Neural cell (in vitro differentiated cells): ENCODE data around the gene ANKRD65. TPM values are rescaled to one million over a fixed set of nuclear protein-coding genes. Genes with fewer than 3 reads are reported as not detected.

Experiments used
- H2AFZ ChIP-seq: fragments of 200-600, 300-800 bp; sonication (generic), shearing (Covaris generic); 2 replicates; pipeline ENCODE4 v1.6.0; 2014; ENCODE audit warnings: low read depth, mild to moderate bottlenecking, antibody characterized with exemption, low read length, moderate library complexity
- H3F3A ChIP-seq: fragments of 200-600 bp; shearing (Covaris generic); 2 replicates; pipeline ENCODE4 v1.6.1; 2016; ENCODE audit warnings: mild to moderate bottlenecking, moderate library complexity, mixed read lengths, antibody characterized with exemption, low read length; ENCODE audit not compliant: insufficient read depth, poor library complexity, severe bottlenecking
- H3K27ac ChIP-seq: fragments of 200-600, 300-800 bp; sonication (generic), shearing (Covaris generic); 2 replicates; pipeline ENCODE4 v1.5.1; 2014; ENCODE audit warnings: mild to moderate bottlenecking, low read length, moderate library complexity
- H3K27me3 ChIP-seq: fragments of 300-800, 200-600 bp; sonication (generic), shearing (Covaris generic); 2 replicates; pipeline ENCODE4 v1.6.0; 2014; ENCODE audit warnings: mild to moderate bottlenecking, low read depth, low read length, moderate library complexity; ENCODE audit not compliant: insufficient read depth
- H3K36me3 ChIP-seq: fragments of 300-800, 200-600 bp; sonication (generic), shearing (Covaris generic); 2 replicates; pipeline ENCODE4 v1.5.1; 2014; ENCODE audit warnings: mild to moderate bottlenecking, antibody characterized with exemption, low read length, moderate library complexity; ENCODE audit not compliant: insufficient read depth
- H3K4me2 ChIP-seq: fragments of 300-800, 200-600 bp; sonication (generic), shearing (Covaris generic); 2 replicates; pipeline ENCODE4 v1.6.0; 2014; ENCODE audit warnings: mild to moderate bottlenecking, low read length
- H3K4me3 ChIP-seq: fragments of 300-800, 200-600 bp; sonication (generic), shearing (Covaris generic); 2 replicates; pipeline ENCODE4 v1.5.1; 2014; ENCODE audit warnings: mild to moderate bottlenecking, low read length, moderate library complexity
- H3K79me2 ChIP-seq: fragments of 200-600 bp; shearing (Covaris generic); replicated peaks from 2 replicates; pipeline ENCODE4 v1.6.0; 2014; ENCODE audit warnings: mild to moderate bottlenecking, low read length, moderate library complexity; ENCODE audit not compliant: insufficient read depth
- H3K9ac ChIP-seq: fragments of 300-800, 200-600 bp; sonication (generic), shearing (Covaris generic); 2 replicates; pipeline ENCODE4 v1.6.1; 2016; ENCODE audit warnings: mild to moderate bottlenecking, low read length, mixed read lengths
- H3K9me2 ChIP-seq: fragments of 200-600 bp; shearing (Covaris generic); 2 replicates; pipeline ENCODE4 v1.6.1; 2016; ENCODE audit warnings: mild to moderate bottlenecking, low read length, mixed read lengths; ENCODE audit not compliant: insufficient read depth
- H3K9me3 ChIP-seq: fragments of 200-600, 300-800 bp; sonication (generic), shearing (Covaris generic); 2 replicates; pipeline ENCODE4 v1.6.1; 2016; ENCODE audit warnings: mild to moderate bottlenecking, mixed run types, low read length, moderate library complexity, mixed read lengths
- H4K20me1 ChIP-seq: fragments of 200-600 bp; shearing (Covaris generic); 2 replicates; pipeline ENCODE4 v1.6.1; 2016; ENCODE audit warnings: mild to moderate bottlenecking, mixed run types; ENCODE audit not compliant: insufficient read depth
- CTCF ChIP-seq: fragments of 450-650 bp; IDR thresholded peaks from 2 replicates; pipeline ENCODE4 v1.5.1; 2014; ENCODE audit warnings: antibody characterized with exemption, mild to moderate bottlenecking, moderate library complexity; ENCODE audit not compliant: poor library complexity, severe bottlenecking
- EP300 ChIP-seq: fragments of 450-650 bp; conservative IDR thresholded peaks from 2 replicates; pipeline ENCODE4 v1.6.1; 2014; ENCODE audit warnings: antibody characterized with exemption, mild to moderate bottlenecking, moderate library complexity; ENCODE audit not compliant: poor library complexity, severe bottlenecking
- EZH2 ChIP-seq: fragments of 200-600, 300-800 bp; shearing (Covaris generic), sonication (generic); IDR thresholded peaks from 2 replicates; pipeline ENCODE4 v1.6.1; 2014; ENCODE audit warnings: antibody characterized with exemption, low read length, borderline replicate concordance, mild to moderate bottlenecking; ENCODE audit not compliant: insufficient read depth, poor library complexity, severe bottlenecking
- MXI1 ChIP-seq: fragments of 450-650 bp; conservative IDR thresholded peaks from 2 replicates; pipeline ENCODE4 v1.6.1; 2014; ENCODE audit warnings: antibody characterized with exemption, mild to moderate bottlenecking; ENCODE audit not compliant: poor library complexity, severe bottlenecking
- POLR2AphosphoS5 ChIP-seq: IDR thresholded peaks from 2 replicates; pipeline ENCODE4 v1.6.1; 2012
- RAD21 ChIP-seq: fragments of 450-650 bp; conservative IDR thresholded peaks from 2 replicates; pipeline ENCODE4 v1.6.1; 2014; ENCODE audit warnings: antibody characterized with exemption, mild to moderate bottlenecking, moderate library complexity
- SMC3 ChIP-seq: fragments of 450-650 bp; conservative IDR thresholded peaks from 2 replicates; pipeline ENCODE4 v1.6.1; 2014; ENCODE audit warnings: antibody characterized with exemption, mild to moderate bottlenecking, moderate library complexity; ENCODE audit not compliant: poor library complexity
- TAF1 ChIP-seq: IDR thresholded peaks from 2 replicates; pipeline ENCODE4 v1.6.1; 2012; ENCODE audit warnings: low read depth
- polyA plus RNA-seq: library from polyadenylated mRNA; depleted of rRNA; stranded (reverse); fragments of >200 nt; gene quantifications from 2 replicates; pipeline ENCODE4 v1.2.3, GENCODE V29; 2014
- TF ChIP-seq, protein P1 (sequence below): IDR thresholded peaks from 2 replicates; pipeline ENCODE4 v1.6.1; 2012; ENCODE audit warnings: borderline replicate concordance

The ANKRD65 gene
- polyA plus RNA-seq, 1 donor from 2014 or later = not detected

DNA sequence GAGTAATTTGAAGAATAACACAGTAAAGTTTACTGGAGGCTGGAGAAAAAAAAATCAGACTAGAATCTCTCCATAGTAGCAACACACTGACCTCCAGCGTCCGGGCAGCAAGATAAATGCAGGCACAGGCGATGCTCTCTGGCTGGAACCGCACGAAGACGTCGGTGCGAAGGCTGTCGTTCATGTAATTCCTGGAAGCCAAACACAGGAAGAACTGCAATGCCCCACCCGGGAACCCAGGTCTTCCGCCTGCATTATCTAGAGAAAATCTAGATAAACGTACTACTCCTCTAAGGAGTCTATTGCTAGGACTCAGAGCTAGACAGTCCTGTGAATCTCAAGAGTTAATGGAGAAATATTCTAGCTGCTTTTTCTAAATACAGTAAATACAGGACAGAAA is 30.4 kb downstream of the ANKRD65 start:
- no peak overlapping the region for H2AFZ ChIP-seq
- no peak for TF ChIP-seq EP300
- no peak for TF ChIP-seq TAF1
- H4K20me1 ChIP-seq = no peaks in the 10 kb centered on the region
- no peaks in the 10 kb centered on the region for H3K9me3 ChIP-seq
- H3K9ac ChIP-seq = no peak overlapping the region
- no peaks in the 10 kb centered on the region for H3K9me2 ChIP-seq
- H3K27me3 ChIP-seq = no peaks in the 10 kb centered on the region
- H3K36me3 ChIP-seq = no peaks in the 10 kb centered on the region
- no peak overlapping the region for H3K4me3 ChIP-seq
- H3K79me2 ChIP-seq = peaks cover 3% of the 10 kb centered on the region
- H3K4me2 ChIP-seq = no peak overlapping the region
- no peaks in the 10 kb centered on the region for H3F3A ChIP-seq
- no peak overlapping the region for H3K27ac ChIP-seq

GRCh38 chr1:1388078-1388472 is 33.0 kb downstream of the ANKRD65 start:
- Histone ChIP-seq H3K79me2 (peaks cover 3% of the 10 kb centered on the region), H4K20me1 (no peaks in the 10 kb centered on the region), H3K9me2 (no peaks in the 10 kb centered on the region), H3K27me3 (no peaks in the 10 kb centered on the region), H3K27ac (no peak overlapping the region), H2AFZ (no peak overlapping the region), H3F3A (no peaks in the 10 kb centered on the region), H3K4me3 (no peak overlapping the region), H3K4me2 (no peak overlapping the region), H3K36me3 (no peaks in the 10 kb centered on the region), H3K9me3 (no peaks in the 10 kb centered on the region), H3K9ac (no peak overlapping the region)
- TF ChIP-seq POLR2AphosphoS5 = no peak
- TF ChIP-seq EP300 = no peak
- no peak for TF ChIP-seq RAD21
- TF ChIP-seq, protein P1, sequence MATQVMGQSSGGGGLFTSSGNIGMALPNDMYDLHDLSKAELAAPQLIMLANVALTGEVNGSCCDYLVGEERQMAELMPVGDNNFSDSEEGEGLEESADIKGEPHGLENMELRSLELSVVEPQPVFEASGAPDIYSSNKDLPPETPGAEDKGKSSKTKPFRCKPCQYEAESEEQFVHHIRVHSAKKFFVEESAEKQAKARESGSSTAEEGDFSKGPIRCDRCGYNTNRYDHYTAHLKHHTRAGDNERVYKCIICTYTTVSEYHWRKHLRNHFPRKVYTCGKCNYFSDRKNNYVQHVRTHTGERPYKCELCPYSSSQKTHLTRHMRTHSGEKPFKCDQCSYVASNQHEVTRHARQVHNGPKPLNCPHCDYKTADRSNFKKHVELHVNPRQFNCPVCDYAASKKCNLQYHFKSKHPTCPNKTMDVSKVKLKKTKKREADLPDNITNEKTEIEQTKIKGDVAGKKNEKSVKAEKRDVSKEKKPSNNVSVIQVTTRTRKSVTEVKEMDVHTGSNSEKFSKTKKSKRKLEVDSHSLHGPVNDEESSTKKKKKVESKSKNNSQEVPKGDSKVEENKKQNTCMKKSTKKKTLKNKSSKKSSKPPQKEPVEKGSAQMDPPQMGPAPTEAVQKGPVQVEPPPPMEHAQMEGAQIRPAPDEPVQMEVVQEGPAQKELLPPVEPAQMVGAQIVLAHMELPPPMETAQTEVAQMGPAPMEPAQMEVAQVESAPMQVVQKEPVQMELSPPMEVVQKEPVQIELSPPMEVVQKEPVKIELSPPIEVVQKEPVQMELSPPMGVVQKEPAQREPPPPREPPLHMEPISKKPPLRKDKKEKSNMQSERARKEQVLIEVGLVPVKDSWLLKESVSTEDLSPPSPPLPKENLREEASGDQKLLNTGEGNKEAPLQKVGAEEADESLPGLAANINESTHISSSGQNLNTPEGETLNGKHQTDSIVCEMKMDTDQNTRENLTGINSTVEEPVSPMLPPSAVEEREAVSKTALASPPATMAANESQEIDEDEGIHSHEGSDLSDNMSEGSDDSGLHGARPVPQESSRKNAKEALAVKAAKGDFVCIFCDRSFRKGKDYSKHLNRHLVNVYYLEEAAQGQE = no peak
- no peak for TF ChIP-seq EZH2
- no peak for TF ChIP-seq TAF1

DNA sequence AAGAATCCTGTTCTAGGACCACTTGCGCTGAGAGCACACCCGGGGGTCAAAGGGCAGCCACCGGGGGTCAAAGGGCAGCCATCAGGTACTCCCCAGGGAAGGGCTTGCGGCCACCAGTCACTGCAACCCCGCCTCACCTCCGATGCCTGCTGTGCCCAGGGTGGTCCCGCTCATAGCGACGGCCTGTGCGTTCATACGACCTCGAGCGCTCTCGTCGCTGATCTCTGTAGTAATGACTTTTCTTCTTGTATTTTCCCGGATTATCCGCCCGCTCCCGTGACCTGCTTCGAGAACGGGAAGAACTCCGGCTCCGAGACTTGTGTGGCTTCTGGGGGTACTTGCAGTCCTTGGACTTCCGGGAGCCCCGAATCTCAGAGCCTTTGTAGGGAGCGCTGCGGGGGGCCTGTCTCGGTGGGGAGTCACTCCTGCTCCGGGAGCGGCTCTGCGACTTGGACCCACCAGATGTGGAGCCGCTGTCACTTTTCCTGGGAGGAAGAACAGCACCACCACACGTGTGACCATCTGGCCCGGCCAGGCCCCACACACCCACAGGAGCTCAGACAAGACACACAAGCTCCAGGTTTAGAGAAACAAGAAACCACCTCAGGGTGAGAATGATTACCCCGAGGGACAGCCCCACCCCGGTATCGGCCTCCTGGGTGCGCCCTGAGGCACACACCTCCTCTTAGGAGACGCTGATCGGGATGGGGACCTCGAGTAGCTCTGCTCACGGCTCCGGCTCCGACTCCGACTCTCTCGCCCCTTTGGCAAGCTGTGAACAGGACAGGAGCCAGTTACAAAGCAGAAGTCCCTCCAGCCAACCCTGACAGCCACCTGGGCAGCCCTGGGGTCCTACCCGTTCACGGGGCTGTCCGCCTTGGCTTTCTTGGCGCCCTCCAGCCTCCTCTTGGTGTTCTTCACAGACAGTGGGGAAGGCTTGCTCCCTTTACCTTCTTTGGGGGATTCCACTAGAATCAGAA is 33.7 kb downstream of the ANKRD65 start:
- no peaks in the 10 kb centered on the region for H3K79me2 ChIP-seq
- no peak overlapping the region for H3K27ac ChIP-seq
- no peaks in the 10 kb centered on the region for H3K9me3 ChIP-seq
- no peaks in the 10 kb centered on the region for H3F3A ChIP-seq
- H4K20me1 ChIP-seq = no peaks in the 10 kb centered on the region
- no peaks in the 10 kb centered on the region for H3K36me3 ChIP-seq
- H3K4me3 ChIP-seq = no peak overlapping the region
- no peaks in the 10 kb centered on the region for H3K9me2 ChIP-seq
- H3K4me2 ChIP-seq = no peak overlapping the region
- no peak for TF ChIP-seq EP300
- no peak for TF ChIP-seq TAF1
- no peak for TF ChIP-seq POLR2AphosphoS5
- TF ChIP-seq, protein P1 = no peak
- TF ChIP-seq RAD21 = no peak
- no peak for TF ChIP-seq EZH2
- no peak for TF ChIP-seq CTCF
- no peak for TF ChIP-seq SMC3
- TF ChIP-seq MXI1 = no peak
- H3K9ac ChIP-seq = no peak overlapping the region
- H3K27me3 ChIP-seq = no peaks in the 10 kb centered on the region
- H2AFZ ChIP-seq = no peak overlapping the region
